Mesenchymal stem cell (in vitro differentiated cells and primary cell): ENCODE measurements around the gene CCDC73.

Experiments used
- DNase-seq: peaks from one replicate; pipeline ENCODE4 v3.0.0-alpha.2; 2013
- H2AFZ ChIP-seq: one replicate; pipeline ENCODE4 v1.6.1; 2013; ENCODE audit warnings: low read depth, mild to moderate bottlenecking, control low read depth, inconsistent platforms, low read length, moderate library complexity
- H2AK5ac ChIP-seq: 2 replicates; pipeline ENCODE4 v1.6.1; 2013; ENCODE audit warnings: low read length, moderate library complexity, mild to moderate bottlenecking, inconsistent platforms; ENCODE audit not compliant: severe bottlenecking
- H2BK120ac ChIP-seq: one replicate; pipeline ENCODE4 v1.6.1; 2013; ENCODE audit warnings: low read depth, mild to moderate bottlenecking, inconsistent platforms, low read length, moderate library complexity
- H2BK12ac ChIP-seq, 2 experiments: one replicate each; pipeline ENCODE4 v1.6.1; 2013; ENCODE audit warnings: inconsistent platforms in 2 of 2, low read length in 2 of 2, mild to moderate bottlenecking in 2 of 2, moderate library complexity in 2 of 2, control low read depth in 1 of 2
- H2BK15ac ChIP-seq: one replicate; pipeline ENCODE4 v1.6.1; 2013; ENCODE audit warnings: mild to moderate bottlenecking, low read depth, inconsistent platforms; ENCODE audit not compliant: poor library complexity, severe bottlenecking
- H2BK5ac ChIP-seq: 2 replicates; pipeline ENCODE4 v1.6.1; 2013; ENCODE audit warnings: low read depth, mild to moderate bottlenecking, low read length, control low read depth, inconsistent platforms; ENCODE audit not compliant: poor library complexity, severe bottlenecking
- H3K14ac ChIP-seq, 2 experiments: one replicate each; pipeline ENCODE4 v1.6.1; 2013; ENCODE audit warnings: inconsistent platforms in 2 of 2, low read length in 2 of 2, control low read depth in 1 of 2, mild to moderate bottlenecking in 1 of 2, moderate library complexity in 1 of 2
- H3K18ac ChIP-seq, 2 experiments: one replicate each; pipeline ENCODE4 v1.6.1; 2013; ENCODE audit warnings: inconsistent platforms in 2 of 2, low read length in 2 of 2, control low read depth in 1 of 2, low read depth in 1 of 2, mild to moderate bottlenecking in 1 of 2
- H3K23ac ChIP-seq, 2 experiments: one replicate each; pipeline ENCODE4 v1.6.1; 2013; ENCODE audit warnings: inconsistent platforms in 2 of 2, low read length in 2 of 2, mild to moderate bottlenecking in 2 of 2, moderate library complexity in 2 of 2, control low read depth in 1 of 2
- H3K27ac ChIP-seq: 2 replicates; pipeline ENCODE4 v1.5.1; 2013; ENCODE audit warnings: mild to moderate bottlenecking, moderate library complexity, low read length, control low read depth, inconsistent platforms; ENCODE audit not compliant: poor library complexity, severe bottlenecking
- H3K27me3 ChIP-seq, 2 experiments: 2 replicates each; pipeline versions ENCODE4 v1.6.1 to v1.7.0; 2013; ENCODE audit warnings: low read length in 2 of 2, mild to moderate bottlenecking in 2 of 2, moderate library complexity in 2 of 2, control low read depth in 1 of 2, inconsistent platforms in 1 of 2; ENCODE audit not compliant: control insufficient read depth in 1 of 2, insufficient read depth in 1 of 2
- H3K36me3 ChIP-seq, 2 experiments: 2 replicates each; pipeline versions ENCODE4 v1.6.1 to v1.7.0; 2013; ENCODE audit warnings: low read length in 2 of 2, control low read depth in 1 of 2, inconsistent platforms in 1 of 2, low read depth in 1 of 2, mild to moderate bottlenecking in 1 of 2; ENCODE audit not compliant: insufficient read depth in 2 of 2, control insufficient read depth in 1 of 2
- H3K4ac ChIP-seq, 2 experiments: one replicate each; pipeline ENCODE4 v1.6.1; 2013; ENCODE audit warnings: inconsistent platforms in 2 of 2, low read length in 2 of 2, mild to moderate bottlenecking in 2 of 2, moderate library complexity in 2 of 2, control low read depth in 1 of 2, low read depth in 1 of 2
- H3K4me1 ChIP-seq: 2 replicates; pipeline ENCODE4 v1.6.1; 2013; ENCODE audit warnings: low read depth, low read length, control low read depth; ENCODE audit not compliant: control insufficient read depth, insufficient read depth
- H3K4me2 ChIP-seq: 2 replicates; pipeline ENCODE4 v1.6.1; 2013; ENCODE audit warnings: low read length, mild to moderate bottlenecking, inconsistent platforms; ENCODE audit not compliant: poor library complexity, severe bottlenecking
- H3K4me3 ChIP-seq, 2 experiments: 2 replicates each; pipeline versions ENCODE4 v1.5.1 to v1.7.0; 2013; ENCODE audit warnings: low read length in 2 of 2, mild to moderate bottlenecking in 2 of 2, control low read depth in 1 of 2, low read depth in 1 of 2; ENCODE audit not compliant: insufficient read depth in 1 of 2
- H3K79me1 ChIP-seq: replicated peaks from 2 replicates; pipeline ENCODE4 v1.6.1; 2013; ENCODE audit warnings: mild to moderate bottlenecking, control low read depth, low read length, inconsistent platforms; ENCODE audit not compliant: poor library complexity, severe bottlenecking
- H3K9ac ChIP-seq: 2 replicates; pipeline ENCODE4 v1.7.0; 2013; ENCODE audit warnings: mild to moderate bottlenecking, low read length, moderate library complexity
- H3K9me3 ChIP-seq: 2 replicates; pipeline ENCODE4 v1.7.0; 2013; ENCODE audit warnings: mild to moderate bottlenecking, low read length; ENCODE audit not compliant: control insufficient read depth
- H4K8ac ChIP-seq: one replicate; pipeline ENCODE4 v1.6.1; 2013; ENCODE audit warnings: inconsistent platforms, mild to moderate bottlenecking, low read length, moderate library complexity
- H4K91ac ChIP-seq: one replicate; pipeline ENCODE4 v1.6.1; 2013; ENCODE audit warnings: mild to moderate bottlenecking, low read length, inconsistent platforms
- WGBS: methylation state at CpG from one replicate; pipeline ENCODE4 v1.1.7; 2013; ENCODE audit warnings: mixed read lengths; 5-methylcytosine and 5-hydroxymethylcytosine counted together

The CCDC73 gene

DNA sequence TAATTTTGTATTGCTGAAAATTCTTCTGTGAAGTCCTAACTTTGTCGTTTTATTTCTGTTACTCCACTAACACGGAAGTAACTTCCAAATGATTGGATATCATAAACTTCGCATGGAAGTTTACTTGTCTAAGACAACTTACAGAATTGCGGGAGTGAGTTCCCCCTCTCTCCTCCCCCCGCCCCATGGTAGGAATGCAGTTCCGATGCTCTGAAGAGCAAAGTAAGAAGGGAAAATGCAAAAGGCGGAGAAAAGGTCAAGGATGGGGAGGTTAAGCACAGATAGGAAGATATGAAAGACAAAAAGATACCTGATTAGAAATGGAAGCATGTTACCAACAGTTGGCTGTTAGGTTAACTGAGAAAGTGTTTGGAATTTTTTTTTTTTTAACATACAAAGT lies 209.5 kb downstream of the CCDC73 start:
- Histone ChIP-seq H3K14ac (no peak overlapping the region), H4K8ac (no peak overlapping the region), H3K27ac (no peak overlapping the region), H3K4me2 (peak overlapping the region; percentile 82), H3K79me1 (peaks cover 7% of the 10 kb centered on the region), H3K18ac (no peak overlapping the region), H3K23ac (no peak overlapping the region), H2AK5ac (no peak overlapping the region), H3K36me3 (peaks cover 7 to 24% of the 10 kb centered on the region in 2 experiments), H2BK15ac (no peak overlapping the region), H3K4ac (no peak overlapping the region), H4K91ac (no peak overlapping the region), H3K9me3 (no peaks in the 10 kb centered on the region), H3K4me1 (peaks cover 3% of the 10 kb centered on the region), H2BK5ac (no peak overlapping the region), H3K27me3 (no peaks in the 10 kb centered on the region), H2AFZ (no peak overlapping the region), H2BK12ac (no peak overlapping the region), H2BK120ac (no peak overlapping the region), H3K4me3 (peak overlapping the region; percentile 24 to 94), H3K9ac (peak overlapping the region; percentile 95)
- whole genome bisulfite sequencing: 1% methylated on average over 3 of the region's 7 CpGs
- peak; percentile 34 for DNase-seq

GRCh38 chr11:32583459-32584271 lies 210.8 kb downstream of the CCDC73 start, which contains the start of gene EIF3M:
EIF3M (plus strand) TSS chr11:32583831; CDS start chr11:32583888, 57 bp downstream.
- Histone ChIP-seq H2BK5ac (no peak within 1 kb of the TSS), H3K36me3 (peaks cover 0 to 11% of the 10 kb centered on the region in 2 experiments), H3K18ac (peak within 1 kb of the TSS; percentile 92 to 94), H4K91ac (peak within 1 kb of the TSS; percentile 74), H3K23ac (peak within 1 kb of the TSS; percentile 60 to 62), H2BK120ac (peak within 1 kb of the TSS; percentile 52), H3K27ac (peak within 1 kb of the TSS; percentile 84), H3K4ac (peak within 1 kb of the TSS; percentile 81 to 96), H3K4me1 (peaks cover 3% of the 10 kb centered on the region), H2BK15ac (peak within 1 kb of the TSS; percentile 74), H2BK12ac (no peak within 1 kb of the TSS), H3K9me3 (no peaks in the 10 kb centered on the region), H3K4me3 (peak within 1 kb of the TSS; percentile 92 to 94), H3K27me3 (no peaks in the 10 kb centered on the region), H3K4me2 (peak within 1 kb of the TSS; percentile 82), H3K9ac (peak within 1 kb of the TSS; percentile 95), H2AFZ (peak within 1 kb of the TSS; percentile 91), H2AK5ac (no peak within 1 kb of the TSS), H4K8ac (peak within 1 kb of the TSS; percentile 87), H3K79me1 (peaks cover 2% of the 10 kb centered on the region), H3K14ac (peak within 1 kb of the TSS in 1 of 2 experiments; percentile 96)
- DNase-seq: peak; percentile 96
- under 1% methylated on average over 65 of the region's 70 CpGs for WGBS

DNA sequence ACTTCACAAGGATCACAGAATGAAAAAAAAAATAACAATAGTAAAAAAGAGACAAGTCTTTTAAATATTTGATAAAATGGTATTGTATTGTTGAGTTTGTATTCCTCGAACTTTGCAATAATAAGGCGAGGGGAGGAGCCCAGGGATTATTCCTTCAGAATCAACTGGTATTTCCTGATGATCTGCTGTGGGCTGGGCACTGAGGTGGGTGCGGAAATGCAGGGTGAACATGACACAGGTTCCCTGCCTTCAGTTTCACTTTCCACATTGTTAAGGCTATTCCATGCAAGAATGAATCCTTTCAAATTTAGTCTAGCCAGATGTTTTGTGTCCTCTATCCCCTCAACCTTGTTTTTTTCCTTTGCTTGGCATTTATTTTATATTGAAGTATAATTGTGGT lies 212.9 kb downstream of the CCDC73 start:
- Histone ChIP-seq H2BK12ac (no peak overlapping the region), H3K4me2 (no peak overlapping the region), H3K9me3 (no peaks in the 10 kb centered on the region), H3K79me1 (no peaks in the 10 kb centered on the region), H4K8ac (no peak overlapping the region), H2BK5ac (no peak overlapping the region), H3K4ac (no peak overlapping the region), H3K36me3 (no peaks in the 10 kb centered on the region), H3K4me3 (no peak overlapping the region), H3K23ac (no peak overlapping the region), H3K18ac (no peak overlapping the region), H3K9ac (no peak overlapping the region), H3K14ac (no peak overlapping the region), H2AK5ac (no peak overlapping the region), H2BK15ac (no peak overlapping the region), H2AFZ (no peak overlapping the region), H3K4me1 (peaks cover 3% of the 10 kb centered on the region), H3K27me3 (peaks cover 0 to 3% of the 10 kb centered on the region in 2 experiments), H3K27ac (no peak overlapping the region), H4K91ac (no peak overlapping the region), H2BK120ac (no peak overlapping the region)
- DNase-seq: no peak
- 89% methylated on average over 3 of the region's 3 CpGs for WGBS

- H3K36me3 ChIP-seq: no peaks in the 10 kb centered on the region
Measured at GRCh38 chr11:32580967-32581366, 213.5 kb downstream of the CCDC73 start.

More at GRCh38 chr11:32580967-32581366, 213.5 kb downstream of the CCDC73 start:
- Histone ChIP-seq H3K14ac (no peak overlapping the region), H3K4me1 (peaks cover 3% of the 10 kb centered on the region), H3K27me3 (peaks cover 0 to 7% of the 10 kb centered on the region in 2 experiments), H2AK5ac (no peak overlapping the region), H3K18ac (no peak overlapping the region), H3K4me3 (no peak overlapping the region), H3K4ac (no peak overlapping the region), H3K9ac (no peak overlapping the region), H2BK5ac (no peak overlapping the region), H3K27ac (no peak overlapping the region), H4K91ac (no peak overlapping the region), H2AFZ (no peak overlapping the region), H3K23ac (no peak overlapping the region), H3K79me1 (no peaks in the 10 kb centered on the region), H2BK120ac (no peak overlapping the region), H3K4me2 (no peak overlapping the region), H4K8ac (no peak overlapping the region), H2BK12ac (no peak overlapping the region), H3K9me3 (no peaks in the 10 kb centered on the region), H2BK15ac (no peak overlapping the region)
- DNase-seq: peak; percentile 30
- 88% methylated on average over 1 of the region's 2 CpGs for WGBS
